IMR-90 (cell line): Measurements from ENCODE around the gene SLC16A7. TPM values are rescaled to one million over a fixed set of nuclear protein-coding genes. Genes with fewer than 3 reads are reported as not detected.

Experiments used
- ATAC-seq: fragments of 200-7000 bp; cut with Tn5 transposase; 2 replicates; pipeline ENCODE4 v1.9.1; 2020; ENCODE audit warnings: low read depth, mild to moderate bottlenecking, moderate library complexity
- BruUV-seq: library from RNA; stranded (reverse); fragments of 400-500 nt; replicated peaks from 2 replicates; lab custom pipeline; 2021; lab: Mats Ljungman, UMichigan
- CTCF ChIA-PET: fragments of 300-600 bp; formaldehyde crosslinking; extraction: SDS; loops from one replicate; lab custom pipeline; 2021; ENCODE audit warnings: antibody characterized with exemption; lab: Yijun Ruan, JAX
- POLR2A ChIA-PET: fragments of 300-600 bp; sonication (Branson Sonifier 250); formaldehyde crosslinking; loops from one replicate; lab custom pipeline; 2022; ENCODE audit warnings: antibody characterized with exemption; ENCODE audit not compliant: unreplicated experiment; lab: Charles Lee
- DNase-seq: peaks from one replicate; pipeline ENCODE4 v3.0.0; 2013
- H2AFZ ChIP-seq: replicated peaks from 2 replicates; pipeline ENCODE3; 2013; ENCODE audit warnings: low read length, mild to moderate bottlenecking; ENCODE audit not compliant: poor library complexity
- H2AK5ac ChIP-seq: 2 replicates; pipeline ENCODE4 v1.6.1; 2013; ENCODE audit warnings: low read depth, low read length, inconsistent platforms
- H2AK9ac ChIP-seq: replicated peaks from 2 replicates; pipeline ENCODE3; 2013; ENCODE audit warnings: mild to moderate bottlenecking, low read depth, low read length, moderate library complexity; ENCODE audit not compliant: poor library complexity
- H2BK120ac ChIP-seq: 2 replicates; pipeline ENCODE4 v1.6.1; 2013; ENCODE audit warnings: low read depth, low read length, inconsistent platforms
- H2BK15ac ChIP-seq: 3 replicates; pipeline ENCODE4 v1.6.1; 2013; ENCODE audit warnings: low read depth, low read length, inconsistent platforms
- H2BK20ac ChIP-seq: 2 replicates; pipeline ENCODE4 v1.6.1; 2013; ENCODE audit warnings: low read depth, mild to moderate bottlenecking, inconsistent platforms, low read length, moderate library complexity
- H2BK5ac ChIP-seq: 2 replicates; pipeline ENCODE4 v1.6.1; 2013; ENCODE audit warnings: mild to moderate bottlenecking, low read depth, low read length, inconsistent platforms; ENCODE audit not compliant: poor library complexity, severe bottlenecking
- H3K14ac ChIP-seq: replicated peaks from 2 replicates; pipeline ENCODE4 v1.6.1; 2013; ENCODE audit warnings: low read depth, low read length, inconsistent platforms
- H3K18ac ChIP-seq: 2 replicates; pipeline ENCODE4 v1.6.1; 2013; ENCODE audit warnings: low read depth, low read length, control low read depth
- H3K23ac ChIP-seq: 2 replicates; pipeline ENCODE4 v1.6.1; 2013; ENCODE audit warnings: low read depth, low read length, inconsistent platforms
- H3K27ac ChIP-seq: 2 replicates; pipeline ENCODE4 v1.5.1; 2013; ENCODE audit warnings: mild to moderate bottlenecking, control low read depth, low read length; ENCODE audit not compliant: insufficient read depth
- H3K27me3 ChIP-seq: 2 replicates; pipeline ENCODE4 v1.6.1; 2013; ENCODE audit warnings: low read length; ENCODE audit not compliant: control insufficient read depth, insufficient read depth
- H3K36me3 ChIP-seq: 2 replicates; pipeline ENCODE4 v1.6.1; 2013; ENCODE audit warnings: low read length, mixed read lengths; ENCODE audit not compliant: control insufficient read depth, insufficient read depth
- H3K4ac ChIP-seq: 2 replicates; pipeline ENCODE4 v1.6.1; 2013; ENCODE audit warnings: low read depth, low read length, inconsistent platforms
- H3K4me1 ChIP-seq: 2 replicates; pipeline ENCODE4 v1.6.1; 2013; ENCODE audit warnings: low read length, mixed read lengths; ENCODE audit not compliant: control insufficient read depth, insufficient read depth
- H3K4me2 ChIP-seq: 2 replicates; pipeline ENCODE4 v1.6.1; 2013; ENCODE audit warnings: low read depth, mild to moderate bottlenecking, control low read depth, low read length, moderate library complexity
- H3K4me3 ChIP-seq: 2 replicates; pipeline ENCODE4 v1.5.1; 2013; ENCODE audit warnings: low read depth, mild to moderate bottlenecking, control low read depth, low read length, moderate library complexity; ENCODE audit not compliant: insufficient read depth
- H3K56ac ChIP-seq: 2 replicates; pipeline ENCODE4 v1.6.1; 2013; ENCODE audit warnings: low read length, inconsistent platforms; ENCODE audit not compliant: insufficient read depth; ENCODE audit errors: extremely low read depth
- H3K79me1 ChIP-seq, 2 experiments: 2 replicates each; pipeline ENCODE4 v1.6.1; 2013; ENCODE audit warnings: low read length in 2 of 2, inconsistent platforms in 1 of 2, low read depth in 1 of 2
- H3K9ac ChIP-seq: 2 replicates; pipeline ENCODE4 v1.6.1; 2013; ENCODE audit warnings: low read depth, low read length, control low read depth
- H3K9me1 ChIP-seq: 2 replicates; pipeline ENCODE4 v1.6.1; 2013; ENCODE audit warnings: low read length, inconsistent platforms; ENCODE audit not compliant: insufficient read depth
- H3K9me3 ChIP-seq: 2 replicates; pipeline ENCODE4 v1.6.1; 2013; ENCODE audit warnings: low read length; ENCODE audit not compliant: control insufficient read depth, insufficient read depth
- H4K20me1 ChIP-seq: 2 replicates; pipeline ENCODE4 v1.6.1; 2013; ENCODE audit warnings: low read length, inconsistent platforms; ENCODE audit not compliant: insufficient read depth
- H4K5ac ChIP-seq: 2 replicates; pipeline ENCODE4 v1.6.1; 2013; ENCODE audit warnings: mild to moderate bottlenecking, low read depth, low read length, control low read depth
- H4K8ac ChIP-seq, 2 experiments: 2 replicates each; pipeline ENCODE4 v1.6.1; 2013; ENCODE audit warnings: low read depth in 2 of 2, low read length in 2 of 2, control low read depth in 1 of 2, inconsistent platforms in 1 of 2
- H4K91ac ChIP-seq: 2 replicates; pipeline ENCODE4 v1.6.1; 2013; ENCODE audit warnings: low read depth, low read length, inconsistent platforms; ENCODE audit not compliant: insufficient read depth
- BHLHE40 ChIP-seq: fragments of 150-350 bp; IDR thresholded peaks from 2 replicates; pipeline ENCODE4 v1.6.1; 2016; ENCODE audit warnings: mild to moderate bottlenecking, low read depth, low read length
- CEBPB ChIP-seq: IDR thresholded peaks from 2 replicates; pipeline ENCODE4 v1.6.1; 2012; ENCODE audit warnings: low read depth, low read length, improper control_type of control experiment
- CHD1 ChIP-seq: IDR thresholded peaks from 2 replicates; pipeline ENCODE4 v1.6.1; 2012; ENCODE audit warnings: low read depth, low read length, improper control_type of control experiment
- FOS ChIP-seq: fragments of 150-350 bp; IDR thresholded peaks from 2 replicates; pipeline ENCODE4 v1.6.1; 2016; ENCODE audit warnings: low read depth, low read length
- MAFK ChIP-seq: IDR thresholded peaks from 2 replicates; pipeline ENCODE4 v1.6.1; 2012; ENCODE audit warnings: low read depth, low read length, improper control_type of control experiment
- MAZ ChIP-seq: IDR thresholded peaks from 2 replicates; pipeline ENCODE4 v1.6.1; 2012; ENCODE audit warnings: low read depth, mild to moderate bottlenecking, low read length, improper control_type of control experiment, moderate library complexity, borderline replicate concordance
- MXI1 ChIP-seq: IDR thresholded peaks from 2 replicates; pipeline ENCODE4 v1.6.1; 2012; ENCODE audit warnings: low read depth, mild to moderate bottlenecking, low read length, moderate library complexity, borderline replicate concordance
- NFE2L2 ChIP-seq: fragments of 150-350 bp; IDR thresholded peaks from 2 replicates; pipeline ENCODE4 v1.6.1; 2016; ENCODE audit warnings: low read depth, mild to moderate bottlenecking, low read length
- POLR2A ChIP-seq: IDR thresholded peaks from 2 replicates; pipeline ENCODE4 v1.6.1; 2012; ENCODE audit warnings: mild to moderate bottlenecking, low read depth, low read length
- RAD21 ChIP-seq: IDR thresholded peaks from 2 replicates; pipeline ENCODE4 v1.6.1; 2012; ENCODE audit warnings: low read length, improper control_type of control experiment
- RCOR1 ChIP-seq: IDR thresholded peaks from 2 replicates; pipeline ENCODE4 v1.6.1; 2012; ENCODE audit warnings: mild to moderate bottlenecking, low read length, improper control_type of control experiment; ENCODE audit not compliant: insufficient replicate concordance
- RFX5 ChIP-seq: IDR thresholded peaks from 2 replicates; pipeline ENCODE4 v1.8.0; 2012; ENCODE audit warnings: low read depth, mild to moderate bottlenecking, low read length, moderate library complexity
- SMC3 ChIP-seq: fragments of 150-350 bp; IDR thresholded peaks from 2 replicates; pipeline ENCODE4 v1.6.1; 2016; ENCODE audit warnings: low read depth, mild to moderate bottlenecking, antibody characterized with exemption, low read length, moderate library complexity
- WGBS, 2 experiments: methylation state at CpG; one replicate each; pipeline versions ENCODE4 v1.1.5 to v1.1.7; 2013; ENCODE audit warnings: missing lambda C conversion rate in 2 of 2; ENCODE audit not compliant: insufficient read length in 1 of 2; ENCODE audit errors: extremely low coverage in 2 of 2; 5-methylcytosine and 5-hydroxymethylcytosine counted together
- dilution Hi-C: fragments of 300-500 bp; cut with HindIII; formaldehyde crosslinking; loops from one replicate; pipeline ENCODE4 v1.14.3; 2018; ENCODE audit warnings: low sequenced_read_pairs; ENCODE audit not compliant: unreplicated experiment
- in situ Hi-C: fragments of 300-500 bp; cut with MboI; formaldehyde crosslinking; loops from 3 replicates; pipeline ENCODE4 v1.14.3; 2019; ENCODE audit warnings: low sequenced_read_pairs, inconsistent platforms, mixed read lengths
- intact Hi-C: fragments of 100-400 bp; cut with micrococcal nuclease; formaldehyde crosslinking; loops from 2 replicates; pipeline ENCODE4 v1.10.0; 2022
- polyA plus RNA-seq, 3 experiments: library from polyadenylated mRNA; depleted of rRNA; stranded (reverse); fragments of >200 nt; gene quantifications; 2 replicates each; pipeline ENCODE4 v1.2.3, GENCODE V29; 2012; ENCODE audit warnings: low replicate concordance in 1 of 3
- total RNA-seq: library from RNA; depleted of rRNA; stranded (reverse); fragments of >200 nt; gene quantifications from 2 replicates; pipeline ENCODE4 v1.2.3, GENCODE V29; 2012
- TF ChIP-seq, protein P1 (sequence below): conservative IDR thresholded peaks from 2 replicates; pipeline ENCODE4 v1.5.1; 2012; ENCODE audit warnings: mild to moderate bottlenecking, low read depth, low read length, improper control_type of control experiment
- TF ChIP-seq, protein P2 (sequence below): fragments of 150-350 bp; IDR thresholded peaks from 2 replicates; pipeline ENCODE4 v1.6.1; 2016; ENCODE audit warnings: low read depth, mild to moderate bottlenecking, low read length, moderate library complexity, borderline replicate concordance
- TF ChIP-seq, protein P3 (sequence below): fragments of 150-350 bp; IDR thresholded peaks from 2 replicates; pipeline ENCODE4 v1.6.1; 2017; ENCODE audit warnings: mild to moderate bottlenecking, antibody characterized with exemption, low read length, low read depth

The SLC16A7 gene
- total and polyA plus RNA-seq, 2 of the 4 experiments (the other 2 are of a cell fraction), result 2.6 to 21.5 TPM

DNA sequence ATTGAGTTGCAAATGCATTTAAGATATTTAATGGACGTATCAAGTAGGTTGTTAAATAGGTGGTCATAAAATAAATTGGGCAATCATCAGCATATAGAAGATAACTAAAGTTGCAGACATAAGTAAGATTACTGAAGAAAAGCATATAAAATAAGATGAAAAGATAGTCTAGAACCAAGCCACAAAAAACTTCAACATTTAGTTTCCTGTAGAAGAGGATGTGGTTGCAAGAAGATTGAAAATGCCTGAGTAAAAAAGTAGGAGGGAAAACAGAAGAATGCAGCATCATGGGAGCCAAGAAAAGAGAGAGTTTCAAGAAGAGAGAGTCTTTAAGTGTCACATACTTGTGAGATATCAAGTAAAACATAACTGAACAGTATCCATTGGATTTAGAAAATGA, 17.6 kb upstream of the SLC16A7 start:
- no peak for DNase-seq

More for the DNA sequence above, 17.6 kb upstream of the SLC16A7 start:
- H3K4me3 ChIP-seq, result no peak overlapping the region
- TF ChIP-seq, protein P1, sequence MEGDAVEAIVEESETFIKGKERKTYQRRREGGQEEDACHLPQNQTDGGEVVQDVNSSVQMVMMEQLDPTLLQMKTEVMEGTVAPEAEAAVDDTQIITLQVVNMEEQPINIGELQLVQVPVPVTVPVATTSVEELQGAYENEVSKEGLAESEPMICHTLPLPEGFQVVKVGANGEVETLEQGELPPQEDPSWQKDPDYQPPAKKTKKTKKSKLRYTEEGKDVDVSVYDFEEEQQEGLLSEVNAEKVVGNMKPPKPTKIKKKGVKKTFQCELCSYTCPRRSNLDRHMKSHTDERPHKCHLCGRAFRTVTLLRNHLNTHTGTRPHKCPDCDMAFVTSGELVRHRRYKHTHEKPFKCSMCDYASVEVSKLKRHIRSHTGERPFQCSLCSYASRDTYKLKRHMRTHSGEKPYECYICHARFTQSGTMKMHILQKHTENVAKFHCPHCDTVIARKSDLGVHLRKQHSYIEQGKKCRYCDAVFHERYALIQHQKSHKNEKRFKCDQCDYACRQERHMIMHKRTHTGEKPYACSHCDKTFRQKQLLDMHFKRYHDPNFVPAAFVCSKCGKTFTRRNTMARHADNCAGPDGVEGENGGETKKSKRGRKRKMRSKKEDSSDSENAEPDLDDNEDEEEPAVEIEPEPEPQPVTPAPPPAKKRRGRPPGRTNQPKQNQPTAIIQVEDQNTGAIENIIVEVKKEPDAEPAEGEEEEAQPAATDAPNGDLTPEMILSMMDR, result no peak
- TF ChIP-seq RFX5 (no peak), CEBPB (no peak), RCOR1 (no peak), NFE2L2 (no peak), CHD1 (no peak), MAFK (no peak), SMC3 (no peak), BHLHE40 (no peak), RAD21 (no peak), MAZ (no peak), FOS (no peak), MXI1 (no peak), POLR2A (no peak)
- TF ChIP-seq, protein P2, sequence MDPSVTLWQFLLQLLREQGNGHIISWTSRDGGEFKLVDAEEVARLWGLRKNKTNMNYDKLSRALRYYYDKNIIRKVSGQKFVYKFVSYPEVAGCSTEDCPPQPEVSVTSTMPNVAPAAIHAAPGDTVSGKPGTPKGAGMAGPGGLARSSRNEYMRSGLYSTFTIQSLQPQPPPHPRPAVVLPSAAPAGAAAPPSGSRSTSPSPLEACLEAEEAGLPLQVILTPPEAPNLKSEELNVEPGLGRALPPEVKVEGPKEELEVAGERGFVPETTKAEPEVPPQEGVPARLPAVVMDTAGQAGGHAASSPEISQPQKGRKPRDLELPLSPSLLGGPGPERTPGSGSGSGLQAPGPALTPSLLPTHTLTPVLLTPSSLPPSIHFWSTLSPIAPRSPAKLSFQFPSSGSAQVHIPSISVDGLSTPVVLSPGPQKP, result no peak
- TF ChIP-seq, protein P3, sequence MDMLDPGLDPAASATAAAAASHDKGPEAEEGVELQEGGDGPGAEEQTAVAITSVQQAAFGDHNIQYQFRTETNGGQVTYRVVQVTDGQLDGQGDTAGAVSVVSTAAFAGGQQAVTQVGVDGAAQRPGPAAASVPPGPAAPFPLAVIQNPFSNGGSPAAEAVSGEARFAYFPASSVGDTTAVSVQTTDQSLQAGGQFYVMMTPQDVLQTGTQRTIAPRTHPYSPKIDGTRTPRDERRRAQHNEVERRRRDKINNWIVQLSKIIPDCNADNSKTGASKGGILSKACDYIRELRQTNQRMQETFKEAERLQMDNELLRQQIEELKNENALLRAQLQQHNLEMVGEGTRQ, result no peak
- no peak overlapping the region for H3K56ac ChIP-seq
- H4K91ac ChIP-seq, result no peak overlapping the region
- ATAC-seq, result no peak
- no peak overlapping the region for H3K18ac ChIP-seq
- H3K23ac ChIP-seq, result no peak overlapping the region
- H3K4ac ChIP-seq, result no peak overlapping the region
- CTCF ChIA-PET, result no interaction called here
- no peaks in the 10 kb centered on the region for H3K9me1 ChIP-seq
- no peak overlapping the region for H2AFZ ChIP-seq
- H2BK15ac ChIP-seq, result no peak overlapping the region
- no peak overlapping the region for H3K9ac ChIP-seq
- H4K8ac ChIP-seq, result no peak overlapping the region
- no TSS peak for BruUV-seq
- POLR2A ChIA-PET, result no interaction called here
- H2BK120ac ChIP-seq, result no peak overlapping the region
- intact Hi-C loops, result no loop called here
- H3K27me3 ChIP-seq, result peaks cover 2% of the 10 kb centered on the region; the same call in 1 of the 2 replicates
- no peak overlapping the region for H2BK5ac ChIP-seq
- dilution Hi-C loops, result no loop called here
- H3K4me2 ChIP-seq, result no peak overlapping the region
- no peaks in the 10 kb centered on the region for H4K20me1 ChIP-seq
- no CpG with 5 or more reads among the region's 1 CpG for WGBS, 2 experiments
- no peak overlapping the region for H2AK9ac ChIP-seq
- no peak overlapping the region for H3K27ac ChIP-seq
- H3K9me3 ChIP-seq, result no peaks in the 10 kb centered on the region
- in situ Hi-C loops, result no loop called here
- H3K36me3 ChIP-seq, result no peaks in the 10 kb centered on the region
- H2BK20ac ChIP-seq, result no peak overlapping the region
- no peaks in the 10 kb centered on the region for H3K4me1 ChIP-seq
- H3K79me1 ChIP-seq, result no peaks in the 10 kb centered on the region
- no peak overlapping the region for H3K14ac ChIP-seq
- no peak overlapping the region for H2AK5ac ChIP-seq
- H4K5ac ChIP-seq, result no peak overlapping the region
